Coronary artery (tissue), 2 donors: ENCODE measurements around the gene TSC22D4.

Source experiments
- DNase-seq: peaks from one replicate; pipeline ENCODE4 v3.0.0-alpha.2; 2017; ENCODE audit warnings: low spot score
- H3K27ac ChIP-seq, 2 donors: fragments of 200-600 bp; sonication (generic); one replicate each; pipeline ENCODE4 v1.5.1; 2016 to 2019
- H3K4me3 ChIP-seq: fragments of 200-600 bp; sonication (generic); 2 replicates; pipeline ENCODE4 v1.5.1; 2016; ENCODE audit warnings: mild to moderate bottlenecking, moderate library complexity
- TF ChIP-seq, protein P1 (sequence below): fragments of 200-600 bp; sonication (generic); IDR thresholded peaks from one replicate; pipeline ENCODE4 v1.5.1; 2019; ENCODE audit warnings: antibody characterized with exemption

The TSC22D4 gene

DNA sequence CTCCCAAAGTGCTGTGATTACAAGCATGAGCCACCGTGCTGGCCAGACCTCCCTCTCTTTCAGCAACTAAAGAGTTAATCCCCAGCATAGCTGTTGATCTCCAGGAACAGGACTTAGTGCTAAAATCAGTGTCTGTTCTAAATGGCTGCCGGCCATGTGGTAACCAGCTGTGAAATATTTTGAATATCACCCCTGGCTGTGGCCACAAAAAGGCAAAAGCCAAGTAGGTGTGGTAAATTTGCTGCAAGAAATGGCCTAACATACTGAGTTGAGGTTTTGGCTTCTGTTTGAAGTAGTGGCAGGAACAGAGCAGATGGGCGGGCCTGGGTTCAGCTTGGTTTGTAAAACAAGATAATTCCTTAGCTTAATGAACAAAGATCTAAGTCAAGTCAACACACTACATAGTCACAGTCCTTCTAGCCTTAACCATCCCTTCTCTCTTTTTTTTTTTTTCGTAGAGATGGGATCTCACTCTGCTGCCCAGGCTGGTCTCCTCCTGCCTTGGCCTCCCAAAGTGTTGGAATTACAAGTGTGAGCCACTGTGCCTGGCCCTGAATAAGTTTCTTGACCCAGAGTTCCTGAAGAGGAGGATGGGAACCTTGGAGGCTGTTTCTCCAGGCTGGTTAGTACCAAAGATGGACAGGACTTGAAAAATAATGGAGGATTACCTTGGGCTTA, 37.3 kb upstream of the TSC22D4 start:
- no peak for DNase-seq
- no peak overlapping the region for H3K27ac ChIP-seq
- TF ChIP-seq, protein P1, sequence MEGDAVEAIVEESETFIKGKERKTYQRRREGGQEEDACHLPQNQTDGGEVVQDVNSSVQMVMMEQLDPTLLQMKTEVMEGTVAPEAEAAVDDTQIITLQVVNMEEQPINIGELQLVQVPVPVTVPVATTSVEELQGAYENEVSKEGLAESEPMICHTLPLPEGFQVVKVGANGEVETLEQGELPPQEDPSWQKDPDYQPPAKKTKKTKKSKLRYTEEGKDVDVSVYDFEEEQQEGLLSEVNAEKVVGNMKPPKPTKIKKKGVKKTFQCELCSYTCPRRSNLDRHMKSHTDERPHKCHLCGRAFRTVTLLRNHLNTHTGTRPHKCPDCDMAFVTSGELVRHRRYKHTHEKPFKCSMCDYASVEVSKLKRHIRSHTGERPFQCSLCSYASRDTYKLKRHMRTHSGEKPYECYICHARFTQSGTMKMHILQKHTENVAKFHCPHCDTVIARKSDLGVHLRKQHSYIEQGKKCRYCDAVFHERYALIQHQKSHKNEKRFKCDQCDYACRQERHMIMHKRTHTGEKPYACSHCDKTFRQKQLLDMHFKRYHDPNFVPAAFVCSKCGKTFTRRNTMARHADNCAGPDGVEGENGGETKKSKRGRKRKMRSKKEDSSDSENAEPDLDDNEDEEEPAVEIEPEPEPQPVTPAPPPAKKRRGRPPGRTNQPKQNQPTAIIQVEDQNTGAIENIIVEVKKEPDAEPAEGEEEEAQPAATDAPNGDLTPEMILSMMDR: no peak

DNA sequence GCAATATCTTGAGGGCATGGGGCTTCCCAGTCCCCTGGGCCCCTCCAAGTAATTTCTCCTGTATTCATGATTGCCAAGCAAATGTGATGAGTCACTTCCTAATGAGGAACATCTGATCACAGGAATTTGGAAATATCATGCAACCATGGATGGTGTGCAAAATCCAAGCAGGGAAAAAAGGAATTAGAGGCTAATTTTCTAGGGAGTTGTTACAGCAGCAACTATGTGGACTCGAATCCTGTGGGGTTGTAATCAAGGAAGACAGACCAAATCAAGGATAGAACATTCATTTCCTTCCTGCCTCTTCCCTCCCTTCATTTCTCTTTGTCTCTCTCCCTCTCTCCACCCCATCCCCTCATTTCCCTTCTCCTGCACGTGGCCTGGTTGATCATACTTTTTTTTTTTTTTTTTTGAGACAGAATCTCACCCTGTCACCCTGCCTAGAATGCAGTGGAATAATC, 36.1 kb upstream of the TSC22D4 start:
- H3K27ac ChIP-seq: no peak overlapping the region
- DNase-seq: no peak
- TF ChIP-seq, protein P1: no peak
- no peak overlapping the region for H3K4me3 ChIP-seq

More for the DNA sequence above, 37.3 kb upstream of the TSC22D4 start:
- no peak overlapping the region for H3K4me3 ChIP-seq

DNA sequence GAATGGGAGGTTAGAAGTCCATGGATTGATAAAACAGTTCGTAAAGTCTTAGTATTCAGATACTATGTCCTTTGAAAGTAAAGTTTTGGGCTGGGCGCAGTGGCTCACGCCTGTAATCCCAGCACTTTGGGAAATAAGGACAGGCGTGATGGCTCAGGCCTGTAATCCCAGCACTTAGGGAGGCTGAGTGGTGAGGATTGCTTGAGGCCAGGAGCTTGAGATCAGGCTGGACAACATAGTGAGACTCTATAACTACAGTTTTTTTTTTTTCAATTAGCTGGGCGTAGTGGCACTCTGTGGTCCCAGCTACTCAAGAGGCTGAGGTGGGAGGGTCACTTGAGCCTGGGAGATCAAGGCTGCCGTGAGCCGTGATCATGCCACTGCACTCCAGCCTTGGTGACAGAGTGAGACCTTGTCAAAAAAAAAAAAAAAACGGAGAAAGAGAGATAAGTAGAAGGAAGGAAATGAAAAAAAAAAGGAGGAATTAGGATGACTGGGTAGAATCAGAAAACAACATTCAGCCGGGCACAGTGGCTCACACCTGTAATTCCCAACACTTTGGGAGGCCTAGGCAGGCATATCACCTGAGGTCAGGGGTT, 34.3 kb upstream of the TSC22D4 start:
- no peak for DNase-seq
- Histone ChIP-seq H3K4me3 (no peak overlapping the region), H3K27ac (no peak overlapping the region)
- TF ChIP-seq, protein P1: no peak

DNA sequence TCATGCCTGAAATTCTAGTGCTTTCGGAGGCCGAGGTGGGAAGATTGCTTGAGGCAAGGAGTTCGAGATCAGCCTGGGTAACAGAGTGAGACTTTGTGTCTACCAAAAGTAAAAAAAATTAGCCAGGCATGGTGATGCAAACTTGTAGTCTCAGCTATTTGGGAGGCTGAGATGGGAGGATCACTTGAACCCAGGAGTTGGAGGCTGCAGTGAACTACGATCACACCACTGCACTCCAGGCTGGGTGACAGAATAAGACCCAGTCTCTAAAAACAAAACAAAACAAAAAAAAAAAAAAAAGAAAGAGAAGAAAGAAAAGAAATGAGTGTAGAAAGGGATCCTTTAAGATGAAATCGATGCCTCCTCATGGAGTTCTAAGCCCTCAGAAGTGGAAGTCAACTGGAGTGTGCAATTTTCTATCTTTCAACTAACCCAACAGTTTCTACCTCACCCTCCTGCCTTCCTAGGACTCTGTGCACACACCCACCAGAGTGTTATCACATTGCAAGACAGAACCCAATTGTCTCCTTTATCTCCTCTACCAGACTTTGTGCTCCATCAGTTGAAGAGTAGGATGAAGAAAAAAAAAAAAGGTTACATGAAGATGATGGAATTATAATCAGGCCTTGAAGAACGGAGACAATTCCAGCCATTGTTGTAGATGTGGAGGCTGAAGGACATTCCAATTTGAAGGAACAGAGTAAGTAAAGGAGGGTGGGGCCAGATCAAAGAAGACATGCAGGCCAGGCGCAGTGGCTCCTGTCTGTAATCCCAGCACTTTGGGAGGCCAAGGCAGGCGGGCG, 31.6 kb upstream of the TSC22D4 start:
- Histone ChIP-seq H3K4me3 (no peak overlapping the region), H3K27ac (no peak overlapping the region)
- TF ChIP-seq, protein P1: no peak
- no peak for DNase-seq

DNA sequence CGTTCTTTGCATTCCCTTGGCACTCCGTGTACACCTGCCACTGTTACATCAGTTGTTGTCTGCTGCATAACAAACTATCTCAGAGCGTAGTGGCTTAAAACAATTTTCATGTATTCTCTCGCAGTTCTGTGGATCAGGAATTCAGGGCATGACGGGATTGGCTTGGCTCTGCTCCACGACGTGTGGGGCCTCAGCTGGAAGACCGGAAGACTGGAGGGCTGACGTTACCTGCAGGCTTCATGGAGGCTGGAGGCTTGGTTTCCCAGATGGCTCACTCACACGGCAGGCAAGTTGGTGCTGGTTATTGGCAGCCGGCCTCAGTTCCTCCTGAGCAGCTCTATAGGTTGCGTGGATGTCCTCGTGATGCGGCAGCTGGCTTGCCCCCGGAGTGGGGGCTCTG, 30.2 kb upstream of the TSC22D4 start:
- H3K27ac ChIP-seq: no peak overlapping the region
- no peak overlapping the region for H3K4me3 ChIP-seq
- no peak for DNase-seq
- TF ChIP-seq, protein P1: no peak

DNA sequence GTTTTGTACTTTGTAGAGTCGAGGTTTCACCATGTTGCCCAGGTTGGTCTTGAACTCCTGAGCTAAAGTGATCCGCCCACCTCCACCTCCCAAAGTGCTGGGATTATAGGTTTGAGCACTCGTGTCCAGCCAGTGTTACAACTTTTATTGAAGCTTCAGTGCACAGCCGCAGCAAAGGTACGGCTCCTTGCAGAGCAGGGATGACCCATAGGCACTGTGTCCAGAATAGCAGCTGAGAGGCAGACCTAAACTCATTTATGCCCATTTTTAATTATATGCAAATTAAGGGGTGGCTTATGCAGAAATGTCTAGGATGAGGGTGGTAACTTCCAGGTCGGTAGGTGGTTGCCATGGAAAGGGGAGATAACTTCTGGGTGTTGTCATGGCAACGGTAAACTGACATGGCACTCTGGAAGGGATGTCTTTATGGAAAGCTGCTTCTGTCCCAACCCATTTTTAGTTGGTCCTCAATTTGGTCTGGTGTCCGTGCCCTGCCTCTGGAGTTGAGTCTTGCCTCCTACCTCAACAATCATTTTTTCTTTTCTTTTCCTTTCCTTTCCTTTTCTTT, 27.4 kb upstream of the TSC22D4 start:
- H3K4me3 ChIP-seq: no peak overlapping the region
- DNase-seq: no peak
- H3K27ac ChIP-seq: no peak overlapping the region
- TF ChIP-seq, protein P1: no peak
